ENCODE data around the gene IL11RA. TPM values are rescaled to one million over a fixed set of nuclear protein-coding genes. Genes with fewer than 3 reads are reported as not detected.

IL11RA gene
- total RNA-seq, 1 donor from 2014 or later, result 15.4 TPM

DNA sequence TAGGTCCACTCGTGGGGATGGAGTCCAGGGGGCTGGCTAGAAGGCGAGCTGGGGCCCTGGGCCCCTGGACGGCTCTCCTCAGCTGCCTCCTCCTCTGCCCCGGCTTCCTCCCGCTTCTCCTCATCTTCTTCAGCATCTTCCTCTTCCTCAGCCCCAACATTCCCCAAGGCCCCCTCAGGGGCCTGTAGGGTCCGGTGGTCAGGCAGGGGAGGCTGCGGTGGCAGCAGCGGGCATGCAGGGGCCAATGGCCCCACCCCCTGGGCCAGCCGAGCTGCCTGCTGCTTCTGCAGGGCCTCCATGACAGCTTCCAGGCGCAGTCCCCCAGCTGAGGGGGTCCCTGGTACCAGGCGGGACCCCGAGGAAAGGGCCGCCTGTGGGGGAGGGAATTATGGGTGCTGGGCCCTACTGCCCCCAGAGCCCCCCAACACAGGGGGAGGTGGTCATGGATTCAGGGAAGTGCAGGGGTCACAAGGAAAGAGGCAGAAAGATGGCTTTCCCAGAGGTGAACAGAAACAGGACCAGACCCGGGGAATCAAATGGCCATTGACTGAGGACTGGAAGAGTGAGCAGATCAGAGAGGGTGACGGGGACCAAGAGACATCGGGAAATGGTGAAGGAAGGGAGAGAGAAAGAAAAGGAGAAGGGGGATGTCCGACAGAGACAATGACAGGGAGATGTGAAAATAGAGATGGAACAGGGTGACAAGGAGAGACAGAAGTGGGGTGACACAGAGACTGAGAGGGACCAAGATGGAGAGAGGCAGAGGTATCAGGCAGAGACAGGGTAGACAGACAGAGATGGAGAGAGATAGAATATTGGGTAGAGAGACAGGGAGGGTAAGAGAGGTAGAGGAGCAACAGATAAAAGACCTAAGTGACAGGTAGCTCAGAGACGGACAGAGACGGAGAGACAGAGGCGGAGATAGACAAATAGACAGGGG lies 24.0 kb upstream of the IL11RA start:
- Mint-ChIP-seq H3K9me3 (no peaks in the 10 kb centered on the region), H3K27me3 (ENCODE audit: low read depth) (peaks cover 82% of the 10 kb centered on the region), H3K4me3 (peak overlapping the region; percentile 77), H3K4me1 (peaks cover 14% of the 10 kb centered on the region), H3K27ac (ENCODE audit: unreplicated experiment) (no peak overlapping the region), H3K36me3 (ENCODE audit: low read depth) (no peaks in the 10 kb centered on the region)
- DNase-seq (ENCODE audit: low read depth, low spot score), result no peak
- TF ChIP-seq CTCF (conservative IDR thresholded peaks at IDR 0.05), result no peak

- Mint-ChIP-seq H3K27ac (ENCODE audit: unreplicated experiment) (no peak within 1 kb of the TSS), H3K4me1 (peaks cover 16% of the 10 kb centered on the region), H3K27me3 (ENCODE audit: low read depth) (peaks cover 83% of the 10 kb centered on the region), H3K36me3 (ENCODE audit: low read depth) (no peaks in the 10 kb centered on the region), H3K9me3 (no peaks in the 10 kb centered on the region), H3K4me3 (peak within 1 kb of the TSS; percentile 77)
- no peak for DNase-seq (ENCODE audit: low read depth, low spot score)
- TF ChIP-seq CTCF (conservative IDR thresholded peaks at IDR 0.05), result no peak
Observed at GRCh38 chr9:34628656-34629490, 23.1 kb upstream of the IL11RA start, which contains the start of gene ARID3C. Gene ARID3C, minus strand, starts transcription at chr9:34629066. Its CDS starts 1,052 bp downstream, at chr9:34628014.

DNA sequence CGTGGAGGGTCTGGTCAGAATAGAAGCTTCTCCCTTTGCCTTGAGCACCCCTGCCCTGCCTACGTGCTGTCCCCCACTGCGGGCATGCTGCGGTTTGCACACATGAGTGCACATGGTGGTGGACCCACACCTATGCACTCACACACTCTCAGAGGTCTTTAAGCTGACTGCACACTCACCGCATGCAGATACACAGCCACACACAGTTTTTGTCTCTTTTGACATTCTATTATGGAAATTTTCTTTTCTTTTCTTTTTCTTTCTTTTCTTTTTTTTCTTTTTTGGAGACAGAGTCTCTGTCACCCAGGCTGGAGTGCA lies 22.5 kb upstream of the IL11RA start:
- Mint-ChIP-seq H3K27ac (ENCODE audit: unreplicated experiment) (no peak overlapping the region), H3K9me3 (no peaks in the 10 kb centered on the region), H3K27me3 (ENCODE audit: low read depth) (peaks cover 78% of the 10 kb centered on the region), H3K4me3 (peak overlapping the region; percentile 45), H3K36me3 (ENCODE audit: low read depth) (no peaks in the 10 kb centered on the region), H3K4me1 (peaks cover 22% of the 10 kb centered on the region)
- DNase-seq (ENCODE audit: low read depth, low spot score), result no peak
- no peak for TF ChIP-seq CTCF (conservative IDR thresholded peaks at IDR 0.05)

GRCh38 chr9:34630402-34631154 lies 21.4 kb upstream of the IL11RA start:
- Mint-ChIP-seq H3K36me3 (ENCODE audit: low read depth) (no peaks in the 10 kb centered on the region), H3K27ac (ENCODE audit: unreplicated experiment) (no peak overlapping the region), H3K9me3 (no peaks in the 10 kb centered on the region), H3K27me3 (ENCODE audit: low read depth) (peaks cover 72% of the 10 kb centered on the region), H3K4me1 (peaks cover 30% of the 10 kb centered on the region), H3K4me3 (peak overlapping the region; percentile 1)
- TF ChIP-seq CTCF (conservative IDR thresholded peaks at IDR 0.05), result no peak
- DNase-seq (ENCODE audit: low read depth, low spot score), result no peak

GRCh38 chr9:34633166-34633565 lies 18.8 kb upstream of the IL11RA start:
- TF ChIP-seq CTCF (conservative IDR thresholded peaks at IDR 0.05), result no peak
- H3K4me1 Mint-ChIP-seq, result peaks cover 41% of the 10 kb centered on the region
- no peak for DNase-seq (ENCODE audit: low read depth, low spot score)
- H3K36me3 Mint-ChIP-seq (ENCODE audit: low read depth), result peaks cover 5% of the 10 kb centered on the region
- peaks cover 46% of the 10 kb centered on the region for H3K27me3 Mint-ChIP-seq (ENCODE audit: low read depth)
- no peak overlapping the region for H3K27ac Mint-ChIP-seq (ENCODE audit: unreplicated experiment)
- H3K9me3 Mint-ChIP-seq, result no peaks in the 10 kb centered on the region
- peak overlapping the region; percentile 16 for H3K4me3 Mint-ChIP-seq
